ENCODE results near the gene UBALD2.
"Not testable (repeated sequence)": the region's sequence is repeated elsewhere in the genome, so short reads cannot be mapped to it uniquely, and the experiment has no call there.

Gene UBALD2

DNA sequence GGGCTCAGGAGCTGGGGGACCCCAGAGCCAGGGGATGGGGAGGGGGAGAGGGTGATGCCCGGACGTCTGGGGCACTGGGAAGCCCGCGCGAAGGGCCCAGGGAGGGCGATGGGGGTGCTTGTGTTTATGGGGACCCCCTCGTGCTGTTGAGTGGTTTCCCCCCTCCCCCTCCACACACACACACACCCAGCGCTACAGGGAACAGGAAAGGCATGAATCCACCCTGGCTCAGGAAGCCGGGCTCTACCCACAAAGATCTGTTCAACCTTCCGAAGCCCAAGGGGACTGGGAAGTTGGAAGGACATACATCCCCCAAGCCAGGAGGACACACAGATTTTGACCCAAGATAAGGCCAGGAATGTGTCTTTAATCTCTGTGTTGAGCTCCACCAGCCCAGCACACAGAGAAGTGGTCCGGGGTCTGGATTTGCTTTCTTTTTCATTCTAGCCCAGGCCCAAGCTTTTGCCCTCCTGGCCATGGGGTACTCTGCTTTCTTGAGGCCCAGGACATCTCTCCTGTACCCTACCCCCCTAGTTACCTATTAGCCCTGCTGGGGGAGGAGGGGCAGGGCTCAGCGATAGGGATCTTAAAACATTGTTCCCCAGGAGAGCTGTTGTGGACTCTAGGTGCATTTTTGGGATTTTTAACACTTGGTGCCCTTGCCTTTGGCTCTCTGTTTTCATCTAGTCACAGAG is 1.2 kb downstream of the UBALD2 start:
- DNase-seq, result no peak

DNA sequence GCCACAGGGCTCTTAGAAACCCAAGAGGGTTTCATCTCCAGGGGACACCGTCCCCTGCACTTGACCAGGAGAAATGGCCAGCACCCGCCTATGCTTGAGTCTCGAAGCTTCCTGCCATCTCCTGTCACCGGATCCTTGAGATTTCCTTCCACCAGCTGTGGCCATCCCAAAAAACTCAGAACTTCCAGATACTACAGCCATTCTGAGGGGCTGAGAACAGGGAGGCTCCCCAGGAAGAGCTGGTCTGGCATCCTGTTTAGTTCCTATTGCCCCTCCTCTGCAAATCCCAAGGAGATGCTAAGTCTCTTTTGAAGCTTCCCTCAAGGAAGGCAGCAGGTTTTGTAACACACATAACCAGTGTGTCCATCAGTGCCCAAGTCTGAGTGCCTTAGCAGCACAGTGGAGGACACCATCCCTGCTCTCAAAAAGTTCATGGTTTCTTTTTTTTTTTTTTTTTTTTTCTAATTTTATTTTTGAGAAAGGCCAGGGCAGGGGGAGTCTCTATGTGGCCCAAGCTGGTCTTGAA is 2.0 kb downstream of the UBALD2 start:
- DNase-seq, result no peak

DNA sequence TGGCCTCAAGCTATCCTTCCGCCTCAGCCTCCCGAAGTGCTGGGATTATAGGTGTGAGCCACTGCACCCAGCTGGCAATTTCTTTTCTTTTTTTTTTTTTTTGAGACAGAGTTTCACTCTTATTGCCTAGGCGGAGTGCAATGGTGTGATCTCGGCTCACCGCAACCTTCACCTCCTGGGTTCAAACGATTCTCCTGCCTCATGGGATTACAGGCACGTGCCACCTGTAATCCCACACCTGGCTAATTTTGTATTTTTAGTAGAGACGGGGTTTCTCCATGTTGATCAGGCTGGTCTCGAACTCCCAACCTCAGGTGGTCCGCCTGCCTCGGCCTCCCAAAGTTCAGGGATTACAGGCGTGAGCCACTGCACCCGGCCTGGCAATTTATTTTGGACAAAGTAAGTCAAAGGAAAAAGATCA is 2.4 kb downstream of the UBALD2 start:
- DNase-seq, result not testable (repeated sequence)

DNA sequence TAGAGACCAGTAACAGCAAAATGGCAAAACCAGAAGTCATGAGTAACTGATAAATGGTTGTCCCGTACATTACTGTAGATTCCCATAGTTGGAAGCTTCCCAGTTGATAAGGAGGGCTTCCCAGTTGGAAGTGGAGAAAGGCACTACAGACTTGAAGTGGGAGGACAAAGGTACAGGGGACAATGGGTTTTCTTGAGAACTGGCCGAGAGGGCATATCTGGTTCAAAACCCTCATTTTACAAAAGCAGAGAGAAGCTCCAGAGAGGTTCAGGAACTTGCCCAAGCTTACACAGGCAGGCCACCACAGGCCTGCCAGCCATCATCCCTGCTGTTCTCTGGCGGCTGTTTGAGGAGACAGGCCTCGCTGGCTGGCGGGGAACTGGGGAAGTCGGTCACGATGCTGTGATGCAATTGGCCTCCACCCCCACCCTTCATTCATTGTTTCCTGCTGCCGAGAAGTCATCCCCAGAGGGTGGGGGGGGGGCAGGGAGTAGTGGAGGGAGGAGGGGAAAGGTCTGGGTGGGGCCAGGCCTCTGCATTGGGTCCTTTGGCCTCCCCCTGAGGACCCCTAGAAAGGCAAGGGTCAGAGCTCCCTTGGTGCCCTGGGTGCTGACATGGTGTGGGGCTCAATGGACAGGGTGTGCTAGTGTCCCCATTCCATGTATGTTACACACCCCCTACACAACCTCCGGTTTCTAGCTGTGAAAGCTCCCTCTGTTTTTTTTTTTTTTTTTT is 3.0 kb downstream of the UBALD2 start:
- DNase-seq, result peak; percentile 84

DNA sequence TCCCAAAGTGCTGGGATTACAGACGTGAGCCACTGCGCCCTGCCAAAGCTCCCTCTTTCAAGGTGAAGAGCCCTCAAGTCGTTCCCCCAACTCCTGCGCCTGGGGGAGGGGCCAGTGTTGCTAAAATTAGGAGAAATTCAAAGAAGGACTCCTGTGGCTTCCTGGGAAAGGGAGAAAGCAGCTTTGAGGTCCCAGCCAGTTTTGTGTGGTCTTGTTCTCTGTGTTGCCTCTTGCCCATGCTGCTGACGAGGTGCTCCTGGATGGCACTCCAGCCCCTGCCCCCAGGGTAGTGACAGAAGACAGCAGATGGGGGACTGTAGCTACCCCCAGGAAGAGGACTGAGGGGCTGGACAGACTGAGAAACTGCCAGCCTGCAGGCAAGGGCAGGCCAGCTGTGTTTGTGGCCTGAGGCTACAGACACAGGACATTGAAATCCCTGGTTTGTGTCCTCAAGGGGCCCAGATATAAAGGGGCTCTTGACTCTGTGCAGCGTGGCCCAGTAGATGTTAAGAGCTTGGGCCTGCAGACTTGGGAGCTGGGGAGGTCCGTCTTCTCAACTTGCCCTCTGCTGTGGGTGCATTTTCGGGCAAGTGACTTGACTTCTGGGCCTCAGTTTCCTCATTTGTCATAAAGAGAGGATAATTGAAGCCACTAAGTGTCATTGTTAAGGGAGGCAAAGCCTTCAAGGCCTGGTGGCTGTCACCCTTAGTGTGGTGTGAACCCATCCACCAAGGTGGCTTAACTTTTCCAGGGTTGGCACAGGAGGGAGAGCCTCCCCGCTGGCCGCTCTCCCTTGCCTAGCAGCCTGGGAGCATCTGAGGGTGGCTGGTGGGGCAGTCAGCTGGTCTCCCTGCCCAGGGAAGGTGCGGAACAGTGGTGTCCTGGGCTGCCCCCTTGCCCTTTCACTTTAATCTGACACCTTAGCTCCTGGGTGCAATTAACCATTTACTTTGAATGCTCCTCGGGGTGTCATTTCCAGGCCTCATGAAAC is 4.1 kb downstream of the UBALD2 start:
- DNase-seq, result no peak

DNA sequence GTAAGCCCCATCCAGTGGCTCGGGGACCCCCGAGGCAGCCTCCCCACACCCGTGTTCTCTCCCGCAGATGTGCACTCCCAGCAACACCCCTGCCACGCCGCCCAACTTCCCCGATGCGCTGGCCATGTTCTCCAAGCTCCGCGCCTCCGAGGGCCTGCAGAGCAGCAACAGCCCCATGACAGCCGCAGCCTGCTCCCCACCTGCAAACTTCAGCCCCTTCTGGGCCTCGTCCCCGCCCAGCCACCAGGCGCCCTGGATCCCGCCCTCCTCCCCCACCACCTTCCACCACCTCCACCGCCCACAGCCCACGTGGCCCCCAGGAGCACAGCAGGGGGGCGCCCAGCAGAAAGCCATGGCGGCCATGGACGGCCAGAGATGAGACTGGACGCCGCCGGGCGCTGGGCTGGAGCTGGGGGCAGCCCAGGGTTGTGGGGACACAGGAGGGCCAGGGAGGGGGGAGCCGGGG is 5.0 kb downstream of the UBALD2 start:
- DNase-seq, result no peak

DNA sequence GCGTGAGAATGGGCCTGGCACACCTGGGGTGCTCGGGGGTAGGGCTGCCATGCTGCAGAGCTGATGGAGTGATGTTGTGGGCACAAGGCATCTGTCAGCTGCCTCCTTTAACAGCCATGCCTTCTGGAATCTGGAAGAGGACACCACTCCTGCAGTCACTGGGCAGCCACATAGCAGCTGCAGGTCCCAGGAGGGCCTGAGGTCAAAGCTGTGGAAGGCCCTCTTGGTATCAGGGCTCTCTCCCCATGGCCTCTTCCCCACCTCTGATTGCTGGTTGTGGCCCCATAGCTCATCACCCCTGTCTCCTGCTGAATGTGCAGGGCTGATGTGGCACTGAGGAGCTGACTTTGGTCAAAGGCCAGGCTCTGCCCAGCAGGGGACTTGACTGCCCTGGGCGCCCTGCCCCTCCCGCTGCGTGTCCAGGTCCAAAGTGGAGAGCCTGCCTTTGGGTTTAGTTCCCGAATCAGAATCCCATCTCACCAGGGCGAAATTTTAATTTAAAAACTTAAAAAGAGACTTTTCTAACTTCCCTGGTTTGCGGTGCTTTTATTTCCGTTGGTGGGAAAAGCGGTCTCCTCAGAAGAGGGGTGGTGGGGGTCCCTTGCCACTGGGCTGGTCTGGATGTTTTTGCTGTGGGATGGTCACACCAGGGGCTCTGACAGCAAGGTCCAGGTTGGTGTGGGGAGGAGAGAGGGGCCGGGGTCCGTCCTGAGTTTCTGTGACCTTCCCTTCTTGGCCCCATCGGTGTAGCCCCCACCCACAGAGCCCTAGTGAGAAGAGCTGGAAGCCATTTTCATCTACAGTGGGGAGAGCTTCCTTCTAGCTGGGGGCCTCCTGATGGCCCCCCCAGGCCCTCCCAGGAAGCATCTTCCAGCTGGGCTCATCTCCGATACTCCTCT is 5.9 kb downstream of the UBALD2 start:
- DNase-seq, result no peak

DNA sequence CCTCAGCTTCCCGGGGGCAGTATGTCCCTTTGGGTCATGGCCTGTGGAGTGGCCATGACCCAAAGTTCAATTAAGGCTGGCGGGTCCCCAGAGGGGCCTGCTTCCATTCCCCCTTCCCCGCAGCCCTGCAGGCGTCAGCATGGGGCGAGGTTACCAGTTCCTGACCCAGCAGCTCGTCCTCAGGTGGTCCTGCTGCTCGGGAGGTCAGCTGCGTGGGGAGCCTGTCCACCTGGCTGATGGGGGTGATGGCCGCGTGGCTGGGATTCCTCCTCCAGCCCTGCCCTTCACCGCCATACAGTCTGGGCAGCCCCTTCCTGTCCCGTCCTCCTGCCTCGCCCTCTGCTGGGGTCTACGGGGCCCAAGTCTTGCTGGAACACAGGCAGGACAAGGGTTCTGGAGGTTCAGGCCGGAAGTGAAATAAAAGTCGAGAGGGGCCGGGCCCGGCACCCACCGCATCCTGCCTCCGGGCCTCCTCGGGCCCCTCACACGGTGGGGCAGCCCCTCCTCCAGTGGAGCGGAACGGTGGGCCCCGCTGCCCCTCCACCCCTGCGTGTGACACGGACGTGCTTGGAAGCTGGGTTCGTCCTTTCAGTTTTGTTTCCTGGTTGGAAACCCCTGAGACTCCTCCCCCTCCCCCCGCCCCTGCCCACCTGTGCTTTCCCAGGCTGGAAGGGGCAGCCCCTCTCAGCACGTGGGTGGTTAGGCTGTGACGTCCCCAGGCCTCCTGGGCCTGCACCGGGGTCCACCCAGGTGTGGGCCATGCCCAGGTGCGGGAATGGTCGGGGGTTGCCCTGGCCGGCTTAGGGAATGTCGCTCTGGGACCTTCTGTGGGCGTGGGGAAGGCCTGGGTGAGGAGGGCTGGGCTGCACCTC is 6.8 kb downstream of the UBALD2 start:
- DNase-seq, result peak; percentile 91

DNA sequence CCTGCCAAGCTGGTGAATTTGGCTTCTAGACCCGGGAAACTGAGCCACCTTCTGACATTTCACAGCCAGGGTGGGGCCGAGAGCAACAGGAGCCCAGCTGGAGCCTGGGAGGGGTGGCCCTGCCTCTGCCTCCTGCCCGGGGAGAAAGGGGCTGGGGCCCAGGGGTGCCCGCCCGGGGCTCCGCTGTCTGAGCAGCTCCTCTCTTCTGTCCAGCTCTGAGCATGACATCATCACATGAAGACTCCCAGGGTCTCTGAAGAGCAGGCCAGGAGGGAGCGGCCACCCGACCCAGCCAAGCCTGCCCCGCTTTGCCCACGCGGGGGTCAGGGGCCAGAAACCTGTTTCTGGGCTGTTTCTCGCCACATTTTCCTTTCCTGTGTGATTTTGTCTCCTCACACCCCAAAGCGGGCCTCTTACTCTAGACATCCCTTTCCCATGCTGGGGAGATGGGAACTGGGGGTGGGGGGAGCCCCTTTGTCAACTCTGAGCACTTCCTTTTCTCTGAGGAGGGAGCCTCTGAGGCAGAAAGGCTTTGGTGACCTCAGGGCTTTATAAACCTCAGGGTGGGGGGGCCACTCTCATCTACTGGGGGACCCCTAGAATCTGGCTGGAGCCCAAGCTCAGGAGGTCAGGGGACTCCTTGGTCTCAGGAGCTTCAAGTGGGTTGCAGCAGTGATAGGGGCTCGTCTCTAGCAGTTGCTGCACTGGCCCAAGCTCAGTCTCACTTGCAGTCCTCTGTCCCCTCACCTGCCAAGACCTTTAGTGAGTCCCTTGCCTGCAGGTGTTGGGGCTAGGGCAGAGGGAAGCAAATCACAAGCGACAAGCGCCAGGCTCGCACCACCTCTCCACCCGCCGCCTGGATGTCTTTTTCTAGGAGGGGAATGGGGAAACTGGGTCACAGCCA is 7.6 kb downstream of the UBALD2 start:
- DNase-seq, result peak; percentile 60

DNA sequence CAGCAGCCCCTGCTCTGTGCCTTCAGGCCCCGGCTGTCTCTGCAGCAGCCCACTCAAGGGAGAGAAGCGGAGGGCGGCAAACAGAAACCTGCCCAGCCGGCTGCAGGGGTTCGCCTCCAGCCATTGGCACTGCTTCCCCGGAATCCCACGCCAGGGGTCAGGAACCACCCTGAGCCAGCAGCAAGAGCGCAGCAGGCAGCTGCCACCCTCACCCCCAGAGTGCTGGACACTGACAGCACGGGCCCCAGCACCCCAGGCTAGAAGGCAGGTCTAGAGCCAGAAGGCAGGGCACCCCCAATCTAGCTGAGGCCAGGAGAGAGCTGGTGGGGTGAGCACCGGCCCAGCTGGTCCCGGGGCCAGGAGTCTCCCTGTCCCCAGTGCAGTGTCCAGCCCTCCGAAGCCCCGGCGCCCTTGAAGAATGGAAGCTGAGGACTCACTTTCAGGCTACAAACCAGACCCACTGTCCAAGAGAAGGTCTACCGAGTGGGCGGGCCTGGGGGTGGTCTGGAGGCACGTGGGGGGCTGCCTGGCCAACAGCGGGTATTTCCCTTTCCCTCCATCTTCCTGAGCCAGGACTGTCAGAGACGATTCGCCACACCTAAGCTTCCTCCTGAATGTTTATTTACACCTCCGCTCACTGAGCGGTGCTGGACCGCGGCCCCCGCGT is 8.4 kb downstream of the UBALD2 start:
- DNase-seq, result no peak

DNA sequence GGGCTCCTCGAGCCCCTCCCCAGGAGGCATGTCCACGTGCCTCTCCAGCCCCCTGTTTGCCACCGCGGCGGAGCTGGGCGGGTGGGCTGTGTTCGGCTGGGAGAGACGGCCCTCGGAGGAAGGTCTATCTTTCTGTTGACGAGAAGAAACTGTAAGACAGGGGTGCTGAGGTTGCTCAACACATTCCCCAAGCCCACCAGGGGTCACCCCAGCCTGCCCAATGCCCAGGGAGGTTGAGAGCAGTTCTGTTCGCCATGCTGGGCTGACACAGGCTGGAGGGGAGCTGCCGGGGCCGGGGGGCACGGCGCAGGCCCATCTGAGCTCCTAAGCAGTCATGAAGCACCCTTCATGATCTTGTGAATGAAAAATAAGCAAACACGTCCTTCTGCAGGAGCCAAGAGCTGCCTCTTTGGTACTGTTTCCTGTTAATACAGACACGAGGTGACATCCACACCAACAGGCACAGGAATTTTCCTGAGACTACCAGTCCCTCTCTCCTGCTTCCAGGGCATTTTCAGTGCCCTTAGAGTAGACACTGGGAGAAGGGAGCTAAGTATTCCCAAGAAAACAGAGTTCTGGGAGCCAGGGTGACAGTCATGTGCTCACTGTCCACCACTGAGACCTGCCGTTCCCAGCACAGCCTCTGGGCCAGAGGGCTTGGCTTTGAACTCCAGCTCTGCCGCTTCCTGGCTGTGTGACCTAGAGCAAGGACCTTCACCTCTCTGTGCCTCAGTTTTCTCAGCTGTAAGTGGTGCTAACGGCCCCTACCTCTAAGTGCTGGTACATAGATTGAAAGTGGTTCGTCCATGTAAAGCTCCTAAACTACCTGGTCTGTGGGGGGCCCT is 9.2 kb downstream of the UBALD2 start:
- no peak for DNase-seq

DNA sequence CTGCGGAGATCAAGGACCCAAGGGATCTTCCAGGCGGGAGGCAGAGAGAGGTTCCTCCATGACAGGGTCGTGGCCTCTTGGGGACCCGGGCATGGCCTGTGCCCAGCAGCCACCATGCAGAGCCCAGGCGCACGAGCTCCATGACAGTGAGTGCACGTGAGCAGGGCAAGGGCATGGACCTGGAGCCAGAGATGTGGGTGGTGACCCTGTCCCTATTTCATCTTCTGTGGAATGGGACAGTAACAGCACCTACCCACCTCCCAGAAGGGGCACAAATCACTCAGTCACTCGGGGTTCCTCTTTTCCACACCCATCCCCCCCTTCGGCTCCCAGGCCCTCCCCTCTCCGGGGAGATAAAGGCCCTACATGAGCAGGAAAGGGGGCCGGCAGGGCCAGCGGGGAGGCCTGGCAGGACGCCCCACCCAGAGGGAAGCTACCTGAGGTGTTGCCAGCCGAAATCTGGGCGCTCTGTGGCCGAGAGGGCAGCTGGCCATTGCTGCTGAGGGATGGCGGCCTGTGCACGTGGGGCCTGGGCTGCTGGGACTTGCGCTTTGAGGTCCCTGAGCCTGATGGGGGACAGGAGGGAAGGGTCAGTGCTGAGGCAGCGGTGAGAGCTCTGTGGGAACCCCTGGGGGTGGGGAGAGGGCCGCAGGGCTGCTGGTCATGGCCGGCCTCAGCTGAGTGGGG is 10.4 kb downstream of the UBALD2 start:
- DNase-seq, result no peak

DNA sequence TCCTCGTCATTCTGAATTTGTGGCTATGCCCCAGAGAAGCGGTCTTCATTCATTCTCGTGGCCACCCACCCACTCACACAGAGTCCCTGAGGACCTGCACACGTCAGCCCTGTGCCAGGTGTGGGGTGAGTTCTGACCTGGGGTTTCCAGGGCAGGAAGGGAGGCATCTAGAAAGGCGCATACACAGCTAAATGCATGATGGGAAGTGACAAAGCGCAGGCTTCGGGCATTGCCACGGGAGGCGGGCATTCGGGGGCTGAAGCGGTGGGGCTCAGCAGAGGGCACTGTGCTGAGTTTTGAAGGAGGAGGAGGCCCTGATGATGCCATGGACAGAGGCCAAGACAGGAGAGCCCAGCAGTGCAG is 10.9 kb downstream of the UBALD2 start:
- peak; percentile 47 for DNase-seq

DNA sequence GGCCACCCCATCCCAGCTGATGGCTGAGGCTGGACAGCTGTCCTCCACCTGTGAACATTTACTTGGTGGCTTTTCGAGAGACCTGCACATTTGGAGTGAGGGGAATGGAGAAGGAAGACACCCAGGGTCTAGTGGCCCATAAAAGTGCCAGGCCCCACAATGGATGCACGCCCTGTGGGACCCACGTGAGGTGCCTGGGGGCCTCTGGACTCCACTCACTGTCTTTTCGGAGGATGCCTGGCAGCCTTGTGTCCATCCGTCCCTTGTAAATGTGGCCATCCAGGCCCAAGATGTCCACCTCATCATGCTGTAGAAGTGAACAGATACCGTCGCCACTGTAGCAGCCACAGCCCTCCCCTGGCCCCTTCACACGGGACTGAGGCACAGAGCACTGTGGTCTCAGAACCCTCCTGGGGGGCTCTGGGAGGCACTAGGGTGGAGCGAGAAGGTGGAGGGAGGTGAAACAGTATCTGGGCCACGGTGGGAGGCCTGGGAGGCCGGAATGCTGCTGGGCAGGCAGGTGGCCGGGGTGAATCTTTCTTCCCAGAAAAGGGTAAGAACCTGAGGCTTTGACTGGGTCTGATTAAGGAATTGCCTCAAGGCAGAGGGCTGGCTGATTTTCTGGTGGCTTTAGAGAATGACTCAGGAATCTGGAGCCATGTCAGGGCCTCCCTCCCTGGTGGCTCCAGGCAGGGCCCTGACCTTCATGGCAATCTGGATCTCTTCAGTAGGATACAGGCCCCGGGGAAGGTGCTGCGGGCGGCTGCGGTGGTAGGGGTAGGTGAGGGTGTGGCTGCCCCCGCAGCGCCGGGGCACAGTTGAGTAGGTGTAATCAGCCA is 11.5 kb downstream of the UBALD2 start:
- no peak for DNase-seq

DNA sequence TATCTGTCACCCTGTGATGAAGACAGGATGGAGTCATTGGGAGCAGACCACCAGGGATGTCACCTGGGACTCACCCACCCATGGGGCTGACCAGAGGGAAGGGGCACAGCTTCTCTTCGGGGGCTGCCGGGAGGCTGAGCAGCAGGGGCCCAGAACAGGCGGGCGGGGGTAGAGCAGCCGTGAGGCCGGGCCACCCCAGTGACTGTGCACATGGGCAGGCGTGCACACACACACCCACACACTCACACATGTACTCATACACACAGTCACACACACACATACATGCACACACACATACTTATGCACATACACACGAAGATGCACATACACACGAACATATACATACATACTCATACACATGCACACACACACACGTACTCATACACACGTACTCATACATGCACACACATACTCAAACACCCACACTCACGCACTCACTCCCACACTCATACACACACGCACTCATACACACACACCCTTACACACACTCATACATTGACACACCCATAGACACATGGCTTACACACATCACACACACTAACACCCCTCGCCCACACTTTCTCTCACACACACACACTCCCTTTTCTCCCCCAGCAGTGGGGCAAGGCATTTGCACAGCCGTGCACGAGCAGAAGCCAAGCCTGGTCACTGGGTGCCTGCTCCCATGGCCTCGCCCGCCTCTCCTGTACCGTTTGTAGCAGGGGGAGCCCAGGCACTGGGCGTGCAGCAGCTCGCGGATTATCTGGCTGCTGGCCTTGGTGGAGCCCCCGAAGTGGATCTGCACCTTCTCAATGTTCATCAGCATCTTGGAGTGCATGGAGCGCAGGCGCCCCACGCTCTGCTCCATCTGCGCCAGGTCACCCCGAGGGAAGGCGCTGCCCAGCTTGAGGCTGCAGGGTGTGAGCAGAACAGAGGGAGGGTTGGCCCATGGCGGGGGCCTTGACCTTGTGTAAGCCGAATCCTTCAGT is 12.4 kb downstream of the UBALD2 start:
- DNase-seq, result no peak

All from CD4-positive, alpha-beta T cell treated with Interleukin-15 for 1 hour (primary cell).